HUDEP-2 (cell line): Measurements from ENCODE around the gene NFASC.

Experiments used
- DNase-seq, 76 experiments: peaks; one replicate each; lab custom pipeline; 2025; ENCODE audit not compliant: unreplicated experiment in 76 of 76; lab: John Stamatoyannopoulos, UW

The NFASC gene

DNA sequence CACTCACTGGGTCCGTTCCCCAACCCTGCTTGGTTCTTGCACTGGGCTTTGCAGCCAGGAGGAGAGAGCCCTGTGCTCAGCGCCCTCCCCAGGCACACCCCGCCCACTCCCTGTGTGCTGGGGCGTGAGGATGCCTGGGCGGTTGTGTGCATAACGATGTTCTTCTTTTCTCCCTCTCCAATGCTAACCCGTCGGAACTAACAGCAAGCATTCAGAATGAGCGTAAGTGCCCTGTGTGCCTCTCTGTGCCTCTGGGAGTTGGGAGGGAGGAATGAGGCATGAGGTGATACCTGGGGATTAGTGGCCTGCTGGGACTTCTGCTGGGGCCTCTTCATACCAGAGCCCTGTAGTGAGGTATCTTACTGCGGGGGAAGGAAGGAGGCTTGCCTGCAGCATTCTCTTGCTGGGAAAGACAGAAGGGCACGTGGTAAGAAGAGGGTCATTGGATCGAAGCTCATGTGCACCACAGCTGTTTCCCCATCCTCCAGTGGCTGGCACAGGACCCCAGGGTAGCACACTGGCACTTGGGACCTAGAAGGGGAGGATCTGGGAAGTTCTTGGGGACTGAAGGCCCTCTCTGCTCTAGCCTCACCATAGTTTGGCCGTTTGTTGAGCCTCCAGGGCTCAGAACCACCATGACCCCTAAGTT lies 79.8 kb downstream of the NFASC start:
- DNase-seq: no peak

DNA sequence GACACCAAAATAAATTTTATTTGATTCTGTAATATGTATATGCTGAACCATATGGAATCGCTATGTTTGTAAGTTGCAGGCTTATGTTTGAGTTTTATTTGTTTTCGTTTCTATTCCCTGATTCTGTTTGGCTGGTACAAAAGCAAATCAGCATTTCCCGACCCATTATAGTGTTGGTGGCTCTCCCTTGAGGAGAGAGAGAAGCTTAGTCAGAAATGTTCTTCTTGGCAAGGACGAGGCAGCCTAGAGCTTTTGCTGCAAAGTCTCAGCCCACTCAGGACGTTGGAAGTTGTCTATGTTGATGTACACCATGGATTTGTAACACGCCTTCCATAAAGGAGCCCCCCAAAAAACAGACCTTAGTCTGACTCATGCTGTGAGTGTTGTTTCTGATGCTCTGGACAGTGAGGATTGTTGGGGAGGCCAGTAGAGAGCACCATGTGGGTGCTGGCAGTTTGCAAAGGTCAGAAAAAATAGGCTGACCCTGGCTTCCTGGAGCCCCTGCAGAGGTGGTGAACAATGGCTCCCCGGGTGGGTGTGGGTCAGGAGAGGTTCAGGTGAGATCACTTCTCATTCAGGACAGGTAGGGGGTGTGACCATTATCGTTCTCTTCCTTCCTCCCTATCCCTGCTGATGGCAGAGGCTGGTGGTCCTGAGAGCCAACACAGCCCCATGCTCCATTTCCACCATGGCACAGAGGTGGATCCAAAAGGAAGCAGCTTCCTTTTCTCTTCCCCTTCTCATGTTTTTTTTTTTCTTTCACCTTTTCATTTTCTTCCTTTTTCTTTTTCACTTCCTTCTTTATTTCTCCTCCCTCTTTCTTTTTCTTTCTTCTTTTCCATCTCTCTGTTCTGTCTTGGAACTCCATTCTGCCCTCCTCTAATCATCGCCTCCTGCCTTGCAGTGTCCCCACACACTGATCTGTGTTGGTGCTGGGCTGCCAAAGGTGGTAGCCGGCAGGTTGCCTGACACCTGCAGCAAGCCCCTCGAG lies 88.0 kb downstream of the NFASC start:
- no peak for DNase-seq

DNA sequence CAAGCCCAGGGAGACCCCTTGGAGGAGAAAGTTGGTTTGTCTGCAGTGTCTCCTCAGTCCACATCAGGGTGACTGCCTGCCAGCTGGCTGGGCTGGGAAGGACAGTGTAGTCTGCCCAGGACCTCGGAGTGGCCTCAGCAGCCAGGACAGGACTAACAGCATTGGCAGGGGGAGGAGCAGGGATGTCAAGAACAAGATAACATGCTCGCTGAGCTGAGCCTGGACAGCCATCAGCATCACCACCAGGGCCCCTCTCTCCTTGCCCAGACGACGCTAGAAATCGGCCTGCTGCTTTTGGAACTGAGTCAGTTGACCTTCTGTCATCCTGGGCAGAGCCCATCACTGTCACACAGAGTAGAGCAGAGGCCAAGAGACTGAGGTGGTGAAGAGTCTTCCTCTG lies 88.7 kb downstream of the NFASC start:
- DNase-seq: no peak

DNA sequence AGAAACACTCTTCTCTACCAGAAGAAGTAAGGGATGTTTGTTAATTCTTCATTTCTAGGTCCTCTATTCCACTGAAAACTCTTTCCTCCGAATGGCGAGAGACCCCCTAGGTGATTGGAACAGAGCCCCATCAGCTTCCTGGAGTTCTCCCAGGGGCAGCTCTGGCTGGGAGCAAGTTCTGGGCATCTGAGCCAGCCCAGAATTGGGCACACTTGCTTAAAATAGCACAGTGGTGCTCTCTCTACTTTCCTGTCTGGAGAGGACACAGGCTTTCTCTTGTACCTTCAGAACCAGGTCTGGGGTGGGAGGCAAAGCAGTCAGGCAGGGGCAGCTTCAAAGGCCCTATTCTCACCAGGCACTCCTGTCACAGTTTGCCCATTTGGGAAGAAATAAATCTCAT lies 89.2 kb downstream of the NFASC start:
- DNase-seq: no peak

DNA sequence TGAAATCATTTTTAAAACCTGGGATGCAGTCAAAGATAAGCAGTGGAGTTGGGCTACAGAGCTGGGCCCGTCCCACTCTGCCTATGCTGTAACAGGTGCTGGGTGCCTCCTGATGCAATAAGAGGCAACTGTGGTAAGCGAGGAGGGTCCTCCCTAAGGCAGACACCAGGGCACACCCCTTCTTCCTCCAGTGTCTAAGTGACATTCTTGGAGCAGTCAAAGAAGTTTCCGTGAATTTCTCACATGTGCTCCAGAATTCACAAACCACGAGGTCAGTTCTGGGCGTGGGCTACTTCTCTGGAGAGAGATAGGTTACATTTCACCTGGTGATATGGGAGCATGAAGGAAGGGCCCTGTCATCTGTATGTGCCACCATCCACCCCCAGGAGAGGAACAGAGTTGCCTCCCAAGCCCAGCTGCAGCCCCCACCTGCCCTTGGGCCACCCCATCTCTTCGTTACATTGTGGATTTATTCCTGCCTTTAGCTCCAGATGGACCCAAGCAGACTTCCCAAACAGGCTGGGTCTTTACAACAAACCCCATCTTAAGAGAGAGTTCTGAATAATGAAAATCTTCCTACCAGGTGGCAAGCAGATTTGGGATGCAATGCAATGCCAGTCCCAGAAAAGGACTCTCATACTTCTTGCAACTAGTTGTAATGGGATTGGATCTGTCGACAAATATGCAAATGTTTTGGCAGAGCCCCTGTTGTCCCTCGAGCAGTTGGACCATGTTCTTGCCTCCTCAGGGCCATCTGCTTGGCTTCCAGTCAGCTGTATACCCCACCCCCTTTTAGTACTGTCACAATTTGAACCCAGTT lies 89.9 kb downstream of the NFASC start:
- no peak for DNase-seq

DNA sequence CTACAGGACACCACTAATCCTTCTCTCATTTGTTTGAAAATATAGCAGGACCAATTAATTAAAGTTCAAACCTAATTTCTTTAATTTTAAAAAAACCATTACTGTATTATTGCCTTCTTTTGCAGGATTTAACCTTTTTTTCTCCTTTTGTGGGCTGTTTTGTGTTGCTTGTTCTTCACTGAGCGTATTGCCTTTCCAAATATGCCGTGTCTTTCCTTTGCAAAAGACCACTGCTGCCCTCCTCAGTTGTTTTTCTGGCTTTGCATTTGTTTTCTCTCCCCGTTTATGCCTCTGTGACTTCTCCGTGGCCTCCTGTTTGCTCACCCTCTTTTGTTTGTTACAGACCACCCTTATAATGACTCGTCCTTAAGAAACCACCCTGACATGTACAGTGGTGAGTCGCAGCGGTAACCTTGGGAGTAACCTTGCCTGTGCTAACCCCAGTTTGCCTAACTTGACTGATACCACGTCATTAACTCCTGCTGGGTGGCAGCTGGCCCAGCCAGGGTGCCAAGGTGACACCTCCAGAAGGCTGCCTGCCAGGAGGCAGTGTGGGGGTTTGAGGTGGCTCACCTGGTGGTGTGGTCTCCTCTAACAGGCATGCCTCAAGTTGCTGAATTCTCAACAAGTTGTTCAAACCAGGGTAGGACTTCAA lies 91.2 kb downstream of the NFASC start:
- DNase-seq: no peak

DNA sequence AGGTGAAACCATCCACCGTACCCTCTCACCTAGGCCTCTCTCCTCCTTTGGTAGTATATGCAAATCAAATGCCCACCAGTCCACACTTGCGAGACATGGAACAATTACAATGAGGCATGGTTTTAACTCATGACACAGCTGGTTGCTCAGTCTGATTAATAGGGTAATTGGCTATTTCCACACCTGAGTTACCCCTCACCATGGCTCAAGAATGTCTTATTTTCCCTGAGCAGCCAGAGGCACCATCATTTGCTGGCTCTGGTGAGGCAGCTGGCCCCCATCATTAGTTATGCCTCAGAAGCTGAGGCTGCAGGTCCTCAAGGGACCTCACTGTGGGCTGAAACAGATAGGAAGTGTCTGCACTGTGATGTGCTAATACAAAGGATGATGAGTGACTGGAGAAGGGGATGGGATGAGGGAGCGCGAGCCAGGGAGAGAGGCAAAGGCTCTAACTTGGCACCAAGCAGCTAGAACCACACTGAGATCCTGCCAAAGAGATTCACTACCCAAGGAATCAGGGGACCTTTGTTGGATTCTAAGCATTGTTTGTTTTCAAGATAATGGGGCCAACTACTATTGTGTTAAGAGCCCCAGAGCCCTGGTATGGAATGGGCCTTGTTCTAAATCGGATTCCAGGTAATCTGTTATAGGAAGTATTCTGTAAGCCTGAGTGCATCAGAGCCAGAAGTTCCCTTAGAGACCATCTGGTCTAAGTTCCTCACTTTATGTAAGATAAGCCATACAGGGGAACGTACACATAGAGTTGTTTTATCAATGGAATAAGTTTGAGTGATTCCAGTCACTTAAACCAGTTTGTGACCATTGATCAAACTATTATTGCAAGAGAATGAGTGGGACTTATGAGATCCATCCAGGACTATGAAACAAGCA lies 92.3 kb downstream of the NFASC start:
- DNase-seq: no peak

DNA sequence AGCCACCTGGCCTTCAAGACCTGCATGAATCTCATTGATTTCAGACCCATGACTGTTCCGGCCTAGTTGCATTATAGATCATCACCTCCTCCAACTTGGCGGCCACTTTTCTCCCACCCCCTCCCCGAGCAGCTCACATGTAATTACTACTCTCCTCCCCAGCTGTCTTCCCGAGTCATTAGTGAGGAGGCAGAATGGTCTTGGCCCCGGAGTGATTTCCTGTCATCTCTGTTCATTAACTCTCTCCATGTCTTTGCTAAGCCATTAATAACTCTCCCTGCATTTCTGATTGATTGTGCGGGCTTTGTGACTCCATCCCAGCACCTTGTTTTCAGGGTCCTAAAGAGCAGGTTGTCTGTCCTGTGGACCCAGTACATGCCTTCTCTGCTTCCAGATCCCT lies 96.8 kb downstream of the NFASC start:
- no peak for DNase-seq

DNA sequence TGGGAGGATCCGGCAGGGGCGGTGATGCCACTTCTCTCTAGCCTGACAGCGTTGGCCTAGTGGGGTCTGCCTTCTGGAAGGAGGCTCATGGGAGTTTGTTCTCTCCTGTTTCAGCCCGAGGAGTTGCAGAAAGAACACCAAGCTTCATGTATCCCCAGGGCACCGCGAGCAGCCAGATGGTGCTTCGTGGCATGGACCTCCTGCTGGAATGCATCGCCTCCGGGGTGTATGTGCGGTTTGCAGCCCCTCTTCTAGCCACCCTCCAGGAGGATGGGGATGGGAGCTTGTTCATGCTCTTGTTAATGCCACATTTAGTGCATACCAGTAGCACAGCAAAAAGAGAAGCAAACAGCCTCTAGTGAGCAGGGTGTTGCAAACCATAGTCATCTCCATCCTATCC lies 97.5 kb downstream of the NFASC start:
- DNase-seq: no peak

DNA sequence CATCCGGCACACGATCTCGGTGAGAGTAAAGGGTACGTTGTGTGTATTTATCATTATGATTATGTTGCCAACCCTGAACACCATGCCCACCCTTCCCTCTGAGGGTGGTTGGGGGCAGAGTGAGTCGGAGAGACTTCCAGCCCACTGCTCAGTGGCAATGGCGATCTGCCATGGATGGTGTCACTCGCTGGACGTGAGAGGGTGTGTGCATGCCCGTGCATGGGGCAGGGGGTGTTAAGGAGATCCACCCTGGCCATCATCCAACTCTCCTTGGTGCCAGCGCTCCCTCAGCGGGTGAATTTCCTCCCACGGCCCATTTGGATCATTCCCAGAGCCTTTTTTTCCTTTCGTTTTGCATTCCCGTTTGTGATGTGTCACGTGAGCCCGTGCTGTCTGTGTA lies 98.3 kb downstream of the NFASC start:
- no peak for DNase-seq

DNA sequence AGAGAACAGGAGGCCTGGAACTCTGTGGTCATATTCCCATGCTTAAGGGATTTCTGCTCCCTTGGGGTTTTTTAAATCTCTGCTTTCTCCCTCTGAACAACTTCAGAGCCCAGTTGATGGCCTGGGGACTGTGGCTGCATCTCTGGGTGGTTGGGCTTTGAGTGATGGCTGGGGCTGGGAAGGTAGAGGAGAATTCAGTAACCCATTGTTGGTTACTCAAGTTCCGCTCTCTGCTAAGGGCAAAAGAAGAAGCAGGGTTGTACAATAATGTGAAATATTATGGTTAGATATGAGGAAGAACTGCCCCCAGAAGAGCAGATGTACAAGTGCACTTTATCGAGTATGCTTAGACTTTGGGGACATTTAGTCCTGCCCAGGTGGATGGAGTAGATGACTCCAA lies 100.3 kb downstream of the NFASC start:
- DNase-seq: no peak

DNA sequence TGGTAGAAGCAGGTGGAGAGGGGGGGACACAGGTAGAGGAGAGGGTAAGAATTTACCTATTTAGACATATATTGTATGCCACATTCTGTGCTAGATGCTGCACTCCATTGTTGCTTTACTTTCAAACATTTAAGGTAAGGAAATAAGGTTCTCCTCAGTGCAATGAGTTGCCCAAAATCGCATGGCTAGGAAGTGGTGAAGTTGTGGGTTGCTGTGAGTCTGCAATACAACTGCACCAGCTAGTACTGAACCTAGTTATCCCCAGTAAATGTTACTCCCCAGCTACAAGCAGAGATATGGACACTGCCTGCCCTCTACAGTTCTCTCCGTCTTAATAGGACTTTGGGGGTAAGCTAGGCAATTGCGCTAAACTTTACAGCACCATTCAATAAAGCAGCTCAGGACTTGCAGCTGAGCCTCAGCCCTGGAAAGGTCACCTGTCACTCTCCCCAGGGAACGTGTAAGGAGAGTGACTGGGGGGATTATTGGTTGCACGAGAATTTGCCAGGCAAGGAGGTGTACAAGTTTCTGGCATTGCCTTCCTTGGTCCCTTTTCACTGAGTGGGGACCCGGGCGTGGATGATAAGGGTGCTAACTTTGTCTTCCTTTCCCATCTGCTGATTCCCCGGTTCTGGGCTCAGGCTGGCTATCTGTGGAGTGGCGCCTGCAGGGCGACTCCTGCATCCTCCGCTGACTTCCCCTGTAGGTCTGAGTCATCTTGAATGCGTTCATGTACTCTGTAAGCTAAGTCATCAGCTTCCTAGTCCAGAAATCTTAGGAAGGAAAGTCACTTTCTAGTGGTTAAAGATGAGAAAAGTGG lies 101.1 kb downstream of the NFASC start:
- DNase-seq: peak in 2 of 76 experiments; percentile 10 to 27

DNA sequence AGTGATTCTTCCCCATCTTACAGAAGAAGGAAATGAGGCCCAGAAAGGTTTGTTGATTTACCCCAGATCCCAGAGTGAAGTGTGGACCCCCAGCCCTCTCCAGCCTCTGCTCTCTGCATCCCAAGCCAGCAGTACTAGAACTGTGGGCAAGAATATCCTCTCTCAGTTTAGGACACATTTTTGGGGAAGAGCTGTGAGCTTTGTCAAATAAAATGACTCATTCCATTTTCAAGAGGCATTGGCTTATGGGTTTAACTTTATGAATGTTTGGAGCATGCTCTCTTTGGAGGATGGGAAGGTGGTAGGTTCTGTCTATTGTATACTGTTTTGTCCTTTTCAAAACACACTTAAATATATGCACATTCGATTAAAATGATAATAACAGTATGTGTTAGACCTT lies 101.8 kb downstream of the NFASC start:
- no peak for DNase-seq

DNA sequence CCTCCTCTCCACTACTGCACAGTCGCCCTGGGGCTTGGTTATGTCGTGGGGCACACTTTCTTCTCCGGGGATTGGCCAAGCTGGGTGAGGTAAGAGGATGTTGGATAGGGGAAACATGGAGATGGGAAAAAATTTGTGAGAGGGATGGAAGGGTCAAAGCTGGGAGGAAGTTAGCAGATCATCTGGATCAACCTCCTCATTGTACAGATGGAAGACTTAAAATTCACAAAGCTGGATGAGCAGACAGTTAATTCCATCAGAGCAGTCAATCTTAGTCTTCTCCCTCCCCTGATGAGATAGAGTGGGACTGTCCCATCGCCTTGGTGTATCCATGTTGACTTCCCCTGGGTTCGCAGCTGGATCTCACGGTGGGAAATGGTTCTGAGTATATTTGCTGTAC lies 102.8 kb downstream of the NFASC start:
- DNase-seq: no peak

DNA sequence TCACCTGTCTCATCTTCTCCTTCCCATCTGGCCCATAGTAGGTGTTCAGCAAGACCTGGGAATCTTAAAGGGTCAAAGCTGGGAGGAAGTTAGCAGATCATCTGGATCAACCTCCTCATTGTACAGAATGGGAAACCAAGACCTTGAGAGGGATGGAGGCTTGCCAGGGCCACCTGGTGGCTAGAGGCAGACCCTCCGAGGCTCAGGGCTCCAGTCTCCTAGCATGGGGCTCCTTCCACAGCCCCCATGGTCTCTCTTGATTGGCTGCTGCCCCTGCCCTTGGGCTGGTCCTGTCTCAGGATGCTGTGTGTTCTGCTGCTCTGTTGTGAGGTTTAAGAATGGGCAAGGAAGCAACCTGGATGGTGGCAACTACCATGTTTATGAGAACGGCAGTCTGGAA lies 103.7 kb downstream of the NFASC start:
- no peak for DNase-seq

DNA sequence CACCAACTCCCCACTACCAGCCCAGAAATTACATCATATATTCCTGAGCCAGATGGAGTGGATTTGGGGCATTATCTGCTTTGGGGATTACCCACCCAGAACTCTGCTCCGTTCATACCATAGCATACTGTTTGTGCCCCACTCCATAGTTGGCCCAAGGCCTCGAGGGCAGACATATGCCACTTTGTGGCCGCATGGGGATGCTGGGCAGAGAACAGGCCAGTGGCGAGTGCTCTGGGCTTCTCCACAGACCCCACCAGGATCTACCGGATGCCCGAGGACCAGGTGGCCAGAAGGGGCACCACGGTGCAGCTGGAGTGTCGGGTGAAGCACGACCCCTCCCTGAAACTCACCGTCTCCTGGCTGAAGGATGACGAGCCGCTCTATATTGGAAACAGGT lies 104.4 kb downstream of the NFASC start:
- no peak for DNase-seq

DNA sequence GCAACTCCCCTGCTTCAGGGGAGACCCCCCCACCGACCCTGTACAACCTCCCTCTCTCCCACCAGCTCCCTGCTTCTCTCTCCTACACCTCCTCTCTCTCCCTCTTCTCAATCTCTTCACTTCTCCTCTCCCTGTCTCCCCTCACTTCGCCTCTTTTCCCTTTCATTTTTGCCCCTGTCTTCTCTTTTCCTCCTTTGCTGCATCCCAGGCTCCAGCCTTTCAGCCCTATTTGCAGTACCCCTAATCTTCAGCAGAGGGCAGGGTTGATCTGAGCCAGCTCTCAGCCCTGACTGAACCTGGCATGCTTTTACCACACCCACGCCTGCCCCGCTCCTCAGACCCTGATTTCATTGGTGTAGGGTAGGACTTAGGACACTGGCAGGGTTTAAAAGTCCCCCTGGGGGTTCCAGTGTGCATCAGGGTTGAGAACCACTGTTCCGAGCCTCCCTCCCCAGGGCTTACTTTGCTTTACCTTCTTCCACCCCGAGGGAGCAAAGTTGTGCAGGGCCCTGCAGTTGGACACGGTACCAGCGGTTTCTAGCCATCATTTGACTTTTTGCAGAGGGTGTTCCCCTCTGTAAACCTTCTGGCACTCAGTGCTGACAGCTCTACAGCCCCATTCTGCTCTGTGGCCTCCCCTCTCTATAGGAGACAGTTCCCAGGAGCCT lies 105.0 kb downstream of the NFASC start:
- peak in 48 of 76 experiments; percentile 1 to 64 (median 33) for DNase-seq

DNA sequence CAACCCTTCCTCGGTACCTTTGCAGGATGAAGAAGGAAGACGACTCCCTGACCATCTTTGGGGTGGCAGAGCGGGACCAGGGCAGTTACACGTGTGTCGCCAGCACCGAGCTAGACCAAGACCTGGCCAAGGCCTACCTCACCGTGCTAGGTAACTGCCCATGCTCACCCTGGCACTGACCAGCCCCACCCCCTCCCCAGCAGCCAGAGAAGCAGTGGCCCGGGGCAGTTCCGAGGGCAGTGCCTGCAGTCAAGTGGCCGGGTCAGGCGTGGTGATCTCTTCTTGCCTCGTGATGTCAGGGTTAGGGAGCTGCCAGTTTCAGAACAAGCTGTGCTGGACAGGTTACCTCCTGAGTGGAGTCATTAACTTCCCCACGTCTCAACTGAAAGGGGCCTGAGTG lies 106.0 kb downstream of the NFASC start:
- no peak for DNase-seq
